Stimulated activated CD4-positive, alpha-beta T cell treated with anti-CD3 and anti-CD28 coated beads, Interleukin-15, amount 100 ng/mL, for 48 hours (primary cell): ENCODE results near the gene SPATA22.
"Not testable (repeated sequence)": the region's sequence is repeated elsewhere in the genome, so short reads cannot be mapped to it uniquely, and the experiment has no call there.

Source experiments
- DNase-seq, 2 donors: peaks; one replicate each; pipeline ENCODE4 v3.0.0-alpha.2; 2020; ENCODE audit warnings: low read depth in 2 of 2

Gene SPATA22

DNA sequence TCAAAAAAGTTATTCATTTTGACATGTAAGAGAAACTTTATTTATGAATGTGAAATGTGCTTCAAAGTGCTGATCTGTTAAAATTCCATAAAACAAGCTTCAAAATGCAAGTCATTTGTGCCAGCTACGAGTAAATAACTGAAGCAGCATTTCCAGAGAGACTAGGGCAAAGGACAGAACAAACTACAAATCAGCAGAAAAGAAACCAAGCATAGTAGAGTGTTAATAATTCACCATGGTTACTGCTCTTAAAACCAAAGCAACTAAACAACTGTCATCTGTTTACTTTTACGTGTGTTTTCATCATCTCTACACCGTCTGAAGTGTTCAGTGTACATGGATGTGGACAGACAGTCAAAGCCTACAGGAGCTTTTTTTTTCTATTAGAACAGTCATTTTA is 2.6 kb upstream of the SPATA22 start:
- DNase-seq: no peak

DNA sequence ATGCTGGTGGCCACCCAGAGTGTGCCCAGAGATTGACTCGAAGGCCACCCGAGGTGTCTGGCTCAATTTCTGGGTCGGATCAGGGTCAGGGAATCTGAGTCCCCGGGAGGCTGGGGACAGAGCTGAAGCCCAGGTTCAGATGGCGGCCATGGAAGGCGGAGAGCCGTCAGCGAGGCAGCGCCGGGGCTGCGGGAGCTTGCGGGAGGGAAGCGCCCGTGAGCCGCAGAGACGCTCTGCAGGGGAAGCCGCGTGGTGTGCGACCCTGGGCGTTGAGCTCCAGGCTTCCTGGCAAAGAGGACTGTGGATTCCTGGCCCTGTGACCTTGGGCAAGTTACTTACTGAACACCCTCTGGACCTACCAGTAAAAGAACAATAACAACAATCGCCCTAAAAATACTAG is 518 bp upstream of the SPATA22 start:
- no peak for DNase-seq

DNA sequence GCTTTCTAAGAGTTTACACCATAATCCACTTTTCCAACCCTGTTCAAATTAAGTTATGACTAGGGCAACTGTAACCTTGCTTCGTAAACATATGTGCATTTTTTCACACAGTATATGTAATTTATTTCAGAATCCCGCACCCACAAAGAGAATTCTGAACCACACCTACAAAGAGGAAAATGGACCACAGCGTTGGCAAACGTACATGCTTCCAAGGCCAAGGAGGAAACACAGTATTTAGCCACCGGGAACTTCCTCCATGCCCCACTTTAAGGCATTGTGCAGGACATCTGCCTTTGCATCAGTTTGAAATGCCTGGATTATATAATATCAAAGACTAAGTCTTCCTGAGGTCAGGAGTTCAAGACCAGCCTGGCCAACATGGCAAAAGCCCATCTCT is 2.1 kb downstream of the SPATA22 start:
- no peak for DNase-seq

DNA sequence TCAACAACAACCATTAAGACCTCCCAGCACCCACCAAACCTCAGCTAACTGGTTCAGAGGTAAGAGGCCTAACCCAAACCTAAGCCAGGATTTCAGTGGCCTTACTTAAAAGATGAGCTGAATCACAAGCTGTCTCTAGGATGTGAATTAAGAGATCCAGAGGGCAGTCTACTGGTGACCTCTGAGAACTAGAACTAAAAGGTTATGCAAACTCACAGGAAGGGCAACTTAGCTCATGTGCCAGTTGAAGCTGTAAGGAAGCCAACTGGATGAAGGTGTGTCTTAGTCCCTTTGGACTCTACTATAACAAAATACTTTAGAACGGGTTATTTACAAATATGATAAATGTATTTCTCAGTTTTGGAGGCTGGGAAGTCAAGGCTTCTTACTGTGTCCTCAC is 5.3 kb downstream of the SPATA22 start:
- DNase-seq: not testable (repeated sequence)

DNA sequence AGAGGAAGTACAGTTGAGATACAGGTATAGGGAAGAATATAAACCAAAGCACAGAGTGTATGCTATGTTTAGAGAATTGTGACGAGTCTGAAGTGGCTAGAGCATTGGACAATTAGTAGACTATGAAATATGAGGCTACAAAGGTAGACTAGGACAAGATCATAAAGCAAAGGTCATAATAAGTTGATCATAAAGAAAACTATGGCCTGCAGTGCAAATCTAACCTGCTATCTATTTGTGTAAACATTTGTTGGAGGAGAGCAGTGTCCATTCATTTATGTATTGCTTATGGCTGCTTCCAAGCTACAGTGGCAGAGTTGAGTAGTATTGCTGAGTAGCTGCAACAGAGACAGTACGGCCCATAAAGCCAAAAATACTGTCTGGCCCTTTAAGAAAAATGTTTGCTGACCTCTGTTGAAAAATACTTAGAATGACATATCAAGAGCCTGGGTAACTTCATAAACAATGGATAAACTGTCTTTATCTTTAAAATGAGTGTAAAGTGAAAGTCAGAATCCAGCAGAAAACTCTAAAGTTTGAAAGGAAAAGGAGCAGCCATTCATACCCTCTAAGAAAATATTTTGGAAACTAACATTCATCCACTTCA is 23.5 kb downstream of the SPATA22 start:
- no peak for DNase-seq

DNA sequence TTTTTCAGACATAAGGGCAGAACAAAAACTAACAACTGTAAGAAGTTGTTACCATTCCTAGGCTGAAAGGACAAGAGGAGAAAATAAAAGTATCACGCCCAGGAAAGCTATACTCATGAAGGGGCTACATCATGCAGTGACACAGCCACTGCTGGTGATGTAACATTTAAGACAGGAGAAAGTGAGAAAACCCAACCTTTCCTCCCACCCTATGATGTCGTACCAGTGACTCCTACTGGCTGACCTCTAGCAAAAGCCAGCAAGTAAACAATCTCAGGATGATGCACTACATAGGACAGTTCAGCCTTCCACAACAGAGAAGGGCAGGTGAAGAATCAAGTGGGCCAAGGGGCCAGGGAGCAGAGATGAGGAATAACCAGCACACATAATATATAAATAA is 24.0 kb downstream of the SPATA22 start:
- no peak for DNase-seq

DNA sequence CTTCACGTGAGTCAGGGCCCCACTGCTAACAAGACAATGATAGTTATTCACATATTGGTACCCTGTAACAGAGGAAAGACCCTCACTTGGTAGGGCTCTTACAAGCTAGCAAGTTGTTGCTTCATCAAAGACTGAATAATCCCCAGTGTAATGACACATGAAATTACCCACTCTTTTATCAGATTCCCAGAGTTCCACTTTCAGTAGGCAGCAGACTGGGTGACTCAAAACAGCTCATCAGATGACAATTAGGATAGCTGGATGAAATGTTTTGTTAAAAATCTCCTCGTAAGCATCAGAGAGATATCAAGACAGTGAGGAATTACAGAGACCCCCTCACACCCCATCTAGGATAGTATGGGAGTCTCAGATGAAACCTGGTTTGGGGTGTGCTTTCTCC is 31.2 kb downstream of the SPATA22 start:
- no peak for DNase-seq

DNA sequence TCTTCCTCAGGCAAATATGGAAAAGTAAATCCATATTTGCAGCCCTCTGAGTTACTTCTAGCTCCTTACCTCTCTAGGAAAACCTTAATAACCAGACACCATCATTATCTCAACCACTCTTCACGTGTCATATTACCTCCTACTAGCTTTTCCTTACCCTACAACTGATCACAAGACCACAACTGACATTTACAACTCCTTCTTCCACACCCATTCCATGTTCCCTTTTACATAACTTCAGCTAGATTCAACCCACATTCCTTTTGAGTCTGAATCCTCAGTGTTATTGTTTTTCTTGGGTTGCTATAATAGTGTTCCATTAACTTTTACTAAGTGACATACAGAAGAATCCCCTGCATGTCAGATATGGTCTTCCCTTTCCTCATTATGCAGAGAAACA is 33.3 kb downstream of the SPATA22 start:
- DNase-seq: no peak

DNA sequence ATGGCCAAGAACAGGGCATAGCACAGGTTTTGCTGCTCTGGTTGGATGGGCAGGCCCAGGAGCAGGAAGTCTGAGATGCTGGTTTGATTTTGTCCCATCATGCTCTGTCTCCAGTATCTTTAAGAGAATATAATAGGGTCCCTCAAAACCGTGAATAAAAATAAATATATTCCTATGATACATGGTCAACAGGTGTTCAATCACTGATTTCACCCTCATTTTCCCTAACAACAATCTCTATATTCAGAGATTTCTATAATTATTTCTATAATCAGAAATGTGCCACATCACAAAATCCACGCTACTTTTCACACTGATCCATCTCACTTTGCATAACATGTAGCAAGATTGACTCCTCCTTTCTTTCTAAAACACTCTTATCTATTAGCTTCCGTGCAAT is 37.9 kb downstream of the SPATA22 start, which contains the start of gene OR1E2:
Gene OR1E2, minus strand, starts transcription at position 101 of the 400 bp plus-strand sequence. Its CDS starts 0 bp downstream, at position 101.
- no peak for DNase-seq

DNA sequence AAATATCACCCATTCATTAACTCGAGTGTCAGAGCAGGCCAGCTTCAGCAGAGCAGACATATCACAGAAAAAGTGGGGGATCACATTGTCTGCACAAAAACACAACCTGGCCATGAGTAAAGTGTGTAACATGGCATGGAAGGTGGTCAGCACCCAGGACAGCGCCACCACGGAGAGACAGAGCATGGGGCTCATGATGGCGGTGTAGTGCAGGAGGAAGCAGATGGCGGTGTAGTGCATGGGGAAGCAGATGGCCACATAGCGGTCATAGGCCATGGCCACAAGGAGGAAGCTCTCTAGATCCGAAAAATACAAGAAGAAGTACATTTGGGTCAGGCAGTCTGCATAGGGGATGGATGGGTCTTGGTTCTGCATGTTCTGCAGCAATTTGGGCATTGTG is 38.4 kb downstream of the SPATA22 start:
- peak in 1 of 2 donors; percentile 0 for DNase-seq

DNA sequence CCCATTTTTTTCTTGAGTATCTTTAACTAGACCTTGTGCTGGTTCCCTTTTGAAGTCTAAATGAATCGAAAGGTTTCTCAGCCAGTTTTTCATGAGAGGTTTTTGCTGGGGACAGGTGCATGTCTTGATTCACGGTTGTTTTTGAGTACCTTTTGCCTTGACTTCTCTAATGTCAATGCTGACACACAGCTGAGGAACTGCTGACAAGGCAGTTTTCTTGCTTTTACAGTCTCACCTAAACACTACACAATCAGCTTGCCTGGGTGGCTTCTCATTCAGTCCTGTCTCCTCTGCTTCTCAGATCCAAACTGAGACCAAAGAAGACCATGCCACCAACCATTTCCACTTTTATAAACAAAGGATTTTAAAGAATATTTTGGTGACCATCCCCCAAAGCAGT is 53.4 kb downstream of the SPATA22 start:
- DNase-seq: no peak

DNA sequence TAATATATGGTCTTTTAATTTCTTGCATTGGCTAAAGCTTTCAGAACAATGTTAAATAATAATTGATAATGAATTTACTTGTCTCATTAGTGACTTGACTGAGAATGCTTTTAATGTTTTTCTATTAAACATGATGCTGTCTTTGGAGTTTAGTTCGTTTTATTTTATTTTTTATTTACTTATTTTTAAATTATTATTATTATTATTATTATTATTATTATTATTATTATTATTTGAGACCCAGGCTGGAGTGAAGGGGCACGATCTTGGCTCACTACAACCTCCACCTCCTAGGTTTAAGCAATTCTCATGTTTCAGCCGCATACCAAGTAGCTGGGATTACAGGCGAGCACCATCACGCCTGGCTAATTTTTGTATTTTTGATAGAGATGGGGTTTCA is 56.0 kb downstream of the SPATA22 start:
- DNase-seq: no peak

DNA sequence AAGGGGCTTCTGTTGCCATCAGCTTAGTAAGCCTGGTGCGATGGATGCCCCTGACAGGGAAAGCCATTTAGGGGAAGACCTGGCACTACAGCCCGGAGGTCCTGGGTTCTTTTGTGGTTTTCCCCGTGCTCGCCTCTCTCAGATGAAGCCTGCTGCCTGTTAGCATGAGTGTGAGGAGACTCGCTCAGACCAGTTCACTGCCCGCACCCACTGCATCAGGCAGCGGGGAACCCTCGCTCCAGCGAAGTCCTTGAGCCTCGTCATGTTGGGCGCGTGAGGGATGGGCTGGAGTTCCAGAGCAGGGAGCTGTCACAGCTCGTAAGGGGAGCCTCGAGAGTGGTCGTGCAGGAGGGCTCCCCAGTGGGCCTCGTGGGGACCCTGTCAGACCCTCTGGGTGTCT is 59.4 kb downstream of the SPATA22 start:
- not testable (repeated sequence) for DNase-seq

DNA sequence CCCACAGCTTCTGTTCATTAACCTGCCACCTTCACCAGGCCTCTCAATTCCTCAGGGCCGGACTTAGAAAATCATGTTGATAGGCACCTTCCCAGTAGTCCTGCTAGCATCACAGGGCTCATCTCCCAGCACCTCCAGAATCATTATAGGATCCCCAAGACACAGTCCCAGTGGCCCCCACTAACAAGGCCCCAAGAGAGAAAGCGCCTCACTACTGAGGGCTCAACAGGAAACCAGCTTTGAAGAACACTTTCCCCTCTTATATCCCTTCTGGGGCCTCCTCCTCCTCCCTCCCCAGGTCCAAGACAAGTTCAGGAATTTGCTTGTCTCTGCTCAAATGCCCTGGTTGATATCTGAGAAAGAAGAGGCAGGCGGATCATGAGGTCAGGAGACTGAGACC is 60.5 kb downstream of the SPATA22 start, which contains the start of gene OR3A3:
Gene OR3A3, plus strand, starts transcription at position 301 of the 400 bp plus-strand sequence.
- no peak for DNase-seq

DNA sequence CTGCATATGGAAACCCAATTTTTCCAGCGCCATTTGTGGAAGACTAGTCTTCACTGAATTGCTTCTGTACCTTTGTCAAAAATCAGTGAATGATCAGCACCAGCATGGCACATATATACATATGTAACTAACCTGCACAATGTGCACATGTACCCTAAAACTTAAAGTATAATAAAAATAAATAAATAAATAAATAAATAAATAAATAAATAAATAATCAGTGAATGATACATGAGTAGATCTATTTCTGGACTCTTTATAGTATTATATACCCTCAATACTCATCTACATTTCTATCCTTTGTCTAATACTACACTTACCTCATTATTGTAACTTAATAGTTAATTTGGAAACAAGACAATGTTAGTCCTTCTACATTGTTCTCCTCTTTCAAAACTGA is 67.8 kb downstream of the SPATA22 start:
- DNase-seq: not testable (repeated sequence)

DNA sequence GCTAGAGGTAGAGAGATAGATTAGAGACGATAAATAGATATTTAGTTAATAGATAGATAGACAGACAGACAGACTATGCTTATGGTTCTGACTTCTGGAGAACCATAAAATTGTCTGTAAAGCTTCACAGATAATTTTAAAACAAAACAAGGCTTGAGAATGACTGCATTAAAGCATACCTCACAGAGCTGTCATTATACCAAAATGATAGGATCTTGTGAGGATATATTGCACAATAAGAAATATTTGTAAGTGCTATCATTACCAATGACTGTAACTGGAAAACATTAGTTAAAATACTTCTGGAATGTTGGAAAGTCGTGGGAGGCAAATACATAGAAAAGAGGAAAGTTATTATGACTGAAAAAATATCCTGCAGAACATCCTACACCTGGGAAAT is 69.8 kb downstream of the SPATA22 start:
- no peak for DNase-seq

DNA sequence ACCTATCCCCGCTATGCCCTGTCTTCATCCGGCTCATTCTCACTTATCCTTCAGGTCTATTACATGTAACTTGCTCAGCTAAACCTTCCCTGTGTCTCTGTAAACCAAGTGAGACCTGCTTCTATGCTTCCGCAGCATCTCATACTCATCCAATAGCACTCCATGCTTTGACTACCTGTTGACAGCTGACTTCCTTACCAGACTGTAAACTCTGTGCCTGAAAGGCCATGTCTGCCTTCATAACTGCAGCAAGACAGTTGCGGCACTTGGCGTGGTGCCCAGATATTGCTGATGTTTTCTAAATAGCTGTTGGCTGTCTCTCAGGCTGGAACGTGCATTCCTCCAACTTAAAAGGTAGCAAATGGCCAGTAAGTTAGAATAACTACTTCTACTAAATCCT is 71.6 kb downstream of the SPATA22 start:
- no peak for DNase-seq

DNA sequence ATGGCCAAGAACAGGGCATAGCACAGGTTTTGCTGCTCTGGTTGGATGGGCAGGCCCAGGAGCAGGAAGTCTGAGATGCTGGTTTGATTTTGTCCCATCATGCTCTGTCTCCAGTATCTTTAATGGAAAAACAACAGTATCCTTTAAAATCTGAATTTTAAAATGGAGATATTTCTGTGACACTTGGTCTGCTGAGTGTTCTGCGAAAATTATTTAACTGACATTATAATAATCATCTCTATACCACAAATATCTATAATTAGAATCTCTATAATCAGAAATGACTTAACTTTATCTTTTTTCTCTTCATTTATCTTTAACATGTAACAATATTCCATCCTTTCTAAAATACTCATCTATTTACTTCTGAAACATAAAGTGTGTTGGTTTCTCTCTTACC is 73.3 kb downstream of the SPATA22 start, which contains the start of gene OR1E1:
Gene OR1E1, minus strand, starts transcription at position 101 of the 400 bp plus-strand sequence. Its CDS starts 0 bp downstream, at position 101.
- no peak for DNase-seq

DNA sequence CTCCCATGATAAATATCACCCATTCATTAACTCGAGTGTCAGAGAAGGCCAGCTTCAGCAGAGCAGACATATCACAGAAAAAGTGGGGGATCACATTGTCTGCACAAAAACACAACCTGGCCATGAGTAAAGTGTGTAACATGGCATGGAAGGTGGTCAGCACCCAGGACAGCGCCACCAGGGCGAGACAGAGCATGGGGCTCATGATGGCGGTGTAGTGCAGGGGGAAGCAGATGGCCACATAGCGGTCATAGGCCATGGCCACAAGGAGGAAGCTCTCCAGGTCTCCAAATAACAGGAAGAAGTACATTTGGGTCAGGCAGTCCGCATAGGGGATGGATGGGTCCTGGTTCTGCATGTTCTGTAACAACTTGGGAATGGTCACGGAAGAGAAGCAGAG is 73.8 kb downstream of the SPATA22 start:
- not testable (repeated sequence) for DNase-seq
